ENCODE data around the gene ST7. TPM values are rescaled to one million over a fixed set of nuclear protein-coding genes. Genes with fewer than 3 reads are reported as not detected.

Gene ST7
- total RNA-seq, 1 experiment from 2014 or later, result 12.9 TPM

- Histone ChIP-seq H3K4me1 (ENCODE audit: insufficient read depth, low read length) (peaks cover 8% of the 10 kb centered on the region; the same call in 1 of the 2 replicates), H3K18ac (ENCODE audit: insufficient read length, low read depth, low read length) (no peak overlapping the region), H3K14ac (ENCODE audit: insufficient read depth, low read length) (no peak overlapping the region), H3T11ph (ENCODE audit: low read length) (no peak overlapping the region), H2BK5ac (ENCODE audit: insufficient read length, low read length) (no peak overlapping the region), H4K8ac (replicated peaks; ENCODE audit: insufficient read length, low read depth, low read length) (no peak overlapping the region), H3K4ac (ENCODE audit: low read depth, low read length) (no peak overlapping the region), H3K9ac (ENCODE audit: extremely low read depth, insufficient read length, low read length) (no peak overlapping the region), H2BK120ac (ENCODE audit: low read depth, low read length, poor library complexity, severe bottlenecking) (no peak overlapping the region), H3K56ac (ENCODE audit: insufficient read length, low read depth, low read length) (no peak overlapping the region), H3K23ac (ENCODE audit: insufficient read length, low read depth, low read length) (no peak overlapping the region), H3K79me1 (ENCODE audit: insufficient read depth, low read depth, low read length, poor library complexity, severe bottlenecking) (no peaks in the 10 kb centered on the region), H3K9me3 (ENCODE audit: control insufficient read depth, low read depth, low read length) (no peaks in the 10 kb centered on the region), H3K27me3 (ENCODE audit: insufficient read depth, low read length) (no peaks in the 10 kb centered on the region), H3K23me2 (ENCODE audit: insufficient read length, low read depth, low read length, poor library complexity, severe bottlenecking) (no peaks in the 10 kb centered on the region), H3K4me2 (ENCODE audit: insufficient read depth, insufficient read length, low read length) (no peak overlapping the region), H2BK20ac (ENCODE audit: low read depth, low read length, poor library complexity, severe bottlenecking) (no peak overlapping the region), H3K27ac (ENCODE audit: insufficient read length, low read depth, low read length) (no peak overlapping the region), H4K20me1 (ENCODE audit: control insufficient read depth, insufficient read depth, insufficient read length) (no peaks in the 10 kb centered on the region), H3K79me2 (ENCODE audit: insufficient read depth, low read length) (no peaks in the 10 kb centered on the region), H2BK15ac (ENCODE audit: low read depth, low read length) (no peak overlapping the region), H4K91ac (ENCODE audit: insufficient read length, low read depth, low read length) (no peak overlapping the region), H2AK5ac (ENCODE audit: insufficient read length, low read length) (no peak overlapping the region), H2BK12ac (ENCODE audit: insufficient read length, low read depth, low read length) (no peak overlapping the region), H2AFZ (ENCODE audit: low read length) (no peak overlapping the region), H4K5ac (ENCODE audit: insufficient read length, low read depth, low read length) (no peak overlapping the region)
- WGBS (ENCODE audit: extremely low coverage, insufficient read length, low lambda C conversion rate), result no CpG with 5 or more reads among the region's 4 CpGs
- no peak for DNase-seq
- H3K36me3 Mint-ChIP-seq (ENCODE audit: insufficient read depth in 1 of 3, low read depth in 3 of 3), result no peaks in the 10 kb centered on the region
- H3K27ac Mint-ChIP-seq, result no peak overlapping the region
- no peaks in the 10 kb centered on the region for H3K27me3 Mint-ChIP-seq (ENCODE audit: low read depth)
- TF ChIP-seq CTCF (conservative IDR thresholded peaks at IDR 0.05), result no peak
- no peaks in the 10 kb centered on the region for H3K4me1 Mint-ChIP-seq
- H3K9me3 Mint-ChIP-seq, result no peaks in the 10 kb centered on the region
- no peak overlapping the region for H3K4me3 Mint-ChIP-seq
These were observed 205.8 kb downstream of the ST7 start for GRCh38 chr7:117158941-117159697.
